Nephron progenitor cell (in vitro differentiated cells): ENCODE data around the gene RALGAPB.

Experiments used
- DNase-seq: peaks from one replicate; pipeline ENCODE4 v3.0.0; 2021
- H3K27ac Mint-ChIP-seq: 2 replicates; pipeline ENCODE4 v1.8.0; 2021; ENCODE audit warnings: mild to moderate bottlenecking, moderate library complexity, mixed read lengths
- H3K27me3 Mint-ChIP-seq: 2 replicates; pipeline ENCODE4 v1.8.0; 2021; ENCODE audit warnings: mild to moderate bottlenecking, low read depth, mixed read lengths; ENCODE audit not compliant: poor library complexity
- H3K36me3 Mint-ChIP-seq: 2 replicates; pipeline ENCODE4 v1.8.0; 2021; ENCODE audit warnings: low read depth, mixed read lengths
- H3K4me1 Mint-ChIP-seq: 2 replicates; pipeline ENCODE4 v1.8.0; 2021; ENCODE audit warnings: mixed read lengths
- H3K4me3 Mint-ChIP-seq: 2 replicates; pipeline ENCODE4 v1.8.0; 2021; ENCODE audit warnings: mild to moderate bottlenecking, moderate library complexity, mixed read lengths
- H3K9me3 Mint-ChIP-seq: 2 replicates; pipeline ENCODE4 v1.8.0; 2021; ENCODE audit warnings: mild to moderate bottlenecking, moderate library complexity, mixed read lengths
- TF ChIP-seq, protein P1 (sequence below): fragments of 200-600 bp; sonication (generic); IDR thresholded peaks from 2 replicates; pipeline ENCODE4 v1.5.0; 2021; ENCODE audit warnings: antibody characterized with exemption

RALGAPB gene

DNA sequence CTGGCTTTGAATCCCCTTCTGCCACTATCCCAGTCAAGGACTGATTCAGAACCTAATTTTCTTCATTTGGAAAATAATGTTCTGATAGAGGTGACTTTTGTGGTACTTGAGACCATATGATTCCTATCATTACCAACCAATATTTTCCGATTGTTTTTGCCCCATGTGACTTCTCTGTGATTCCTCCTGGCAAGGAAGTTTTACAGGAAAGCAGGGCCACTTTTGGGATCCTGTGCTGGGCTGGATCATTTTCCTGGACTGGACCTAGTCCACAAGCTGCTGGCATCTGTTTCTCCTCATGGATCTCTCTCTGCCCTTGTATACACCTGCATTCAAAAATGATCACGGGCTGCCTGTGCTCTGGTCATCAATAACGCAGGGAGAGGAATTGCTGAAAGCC is 23.6 kb upstream of the RALGAPB start:
- DNase-seq: no peak
- Mint-ChIP-seq H3K27ac (no peak overlapping the region), H3K9me3 (no peaks in the 10 kb centered on the region)

DNA sequence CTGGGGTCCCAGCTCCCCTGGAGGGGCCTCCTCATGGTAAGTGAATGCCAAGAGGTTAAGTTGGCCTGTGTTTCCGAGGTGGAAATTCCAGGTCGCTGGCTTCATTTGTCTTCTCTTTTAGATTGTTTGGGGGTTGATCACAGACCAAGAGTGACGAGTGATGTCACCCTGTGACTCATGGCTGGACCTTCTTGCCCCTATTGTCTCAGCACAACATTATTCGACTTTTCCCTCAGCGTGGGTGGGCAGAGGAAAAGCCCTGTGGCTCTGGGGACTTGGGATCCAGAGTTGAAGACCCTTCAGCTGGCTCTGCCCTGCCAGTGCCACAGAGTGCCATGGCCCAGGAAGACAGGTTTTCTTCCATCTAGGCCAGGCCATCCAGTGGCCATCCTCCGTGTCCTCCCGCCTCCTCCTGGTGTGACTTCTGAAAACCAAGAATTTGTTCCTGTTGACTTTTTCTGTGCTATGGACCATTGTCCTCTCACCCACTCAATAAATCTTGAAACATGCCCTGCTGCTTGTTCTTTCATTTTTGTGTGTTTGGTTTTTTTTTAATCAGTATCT is 22.1 kb upstream of the RALGAPB start:
- Mint-ChIP-seq H3K9me3 (no peaks in the 10 kb centered on the region), H3K4me1 (peaks cover 41% of the 10 kb centered on the region), H3K27me3 (peaks cover 6% of the 10 kb centered on the region), H3K27ac (no peak overlapping the region), H3K36me3 (peaks cover 31% of the 10 kb centered on the region), H3K4me3 (no peak overlapping the region)
- TF ChIP-seq, protein P1, sequence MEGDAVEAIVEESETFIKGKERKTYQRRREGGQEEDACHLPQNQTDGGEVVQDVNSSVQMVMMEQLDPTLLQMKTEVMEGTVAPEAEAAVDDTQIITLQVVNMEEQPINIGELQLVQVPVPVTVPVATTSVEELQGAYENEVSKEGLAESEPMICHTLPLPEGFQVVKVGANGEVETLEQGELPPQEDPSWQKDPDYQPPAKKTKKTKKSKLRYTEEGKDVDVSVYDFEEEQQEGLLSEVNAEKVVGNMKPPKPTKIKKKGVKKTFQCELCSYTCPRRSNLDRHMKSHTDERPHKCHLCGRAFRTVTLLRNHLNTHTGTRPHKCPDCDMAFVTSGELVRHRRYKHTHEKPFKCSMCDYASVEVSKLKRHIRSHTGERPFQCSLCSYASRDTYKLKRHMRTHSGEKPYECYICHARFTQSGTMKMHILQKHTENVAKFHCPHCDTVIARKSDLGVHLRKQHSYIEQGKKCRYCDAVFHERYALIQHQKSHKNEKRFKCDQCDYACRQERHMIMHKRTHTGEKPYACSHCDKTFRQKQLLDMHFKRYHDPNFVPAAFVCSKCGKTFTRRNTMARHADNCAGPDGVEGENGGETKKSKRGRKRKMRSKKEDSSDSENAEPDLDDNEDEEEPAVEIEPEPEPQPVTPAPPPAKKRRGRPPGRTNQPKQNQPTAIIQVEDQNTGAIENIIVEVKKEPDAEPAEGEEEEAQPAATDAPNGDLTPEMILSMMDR: no peak
- DNase-seq: no peak

More for the DNA sequence above, 23.6 kb upstream of the RALGAPB start:
- TF ChIP-seq, protein P1: no peak
- H3K4me3 Mint-ChIP-seq: peak overlapping the region; percentile 87
- peaks cover 40% of the 10 kb centered on the region for H3K4me1 Mint-ChIP-seq
- peaks cover 11% of the 10 kb centered on the region for H3K27me3 Mint-ChIP-seq
- peaks cover 31% of the 10 kb centered on the region for H3K36me3 Mint-ChIP-seq

GRCh38 chr20:38452880-38453624 is 19.6 kb upstream of the RALGAPB start:
- Mint-ChIP-seq H3K27ac (peak overlapping the region; percentile 67), H3K36me3 (peaks cover 31% of the 10 kb centered on the region)

DNA sequence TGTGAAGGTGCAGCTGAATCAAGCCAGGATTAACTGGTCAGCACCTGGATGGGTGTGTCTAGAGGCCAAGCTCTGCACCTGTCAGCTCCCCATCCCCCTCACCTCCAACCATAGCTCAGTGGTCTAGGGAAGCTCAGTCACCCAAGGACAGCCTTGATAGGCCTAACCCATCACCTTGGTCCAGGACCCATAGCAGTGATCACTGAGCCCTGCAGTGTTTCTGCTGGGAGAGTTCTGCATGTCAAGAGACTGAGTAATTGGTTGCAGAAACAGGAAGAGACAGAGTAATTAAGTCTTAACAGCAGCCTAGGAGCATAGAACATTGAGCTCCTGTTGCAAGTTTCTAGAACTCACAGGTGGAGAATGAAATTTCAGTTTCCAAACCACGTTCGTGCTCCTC is 18.7 kb upstream of the RALGAPB start:
- Mint-ChIP-seq H3K4me3 (no peak overlapping the region), H3K4me1 (peaks cover 28% of the 10 kb centered on the region), H3K27me3 (peaks cover 15% of the 10 kb centered on the region), H3K9me3 (no peaks in the 10 kb centered on the region), H3K27ac (no peak overlapping the region), H3K36me3 (peaks cover 26% of the 10 kb centered on the region)
- TF ChIP-seq, protein P1: no peak
- no peak for DNase-seq

More at GRCh38 chr20:38452880-38453624, 19.6 kb upstream of the RALGAPB start:
- Mint-ChIP-seq H3K9me3 (no peaks in the 10 kb centered on the region), H3K4me3 (no peak overlapping the region), H3K27me3 (peaks cover 13% of the 10 kb centered on the region), H3K4me1 (peaks cover 34% of the 10 kb centered on the region)
- no peak for DNase-seq
- TF ChIP-seq, protein P1: no peak

- H3K4me3 Mint-ChIP-seq: no peak overlapping the region
- no peak for DNase-seq
- peaks cover 19% of the 10 kb centered on the region for H3K36me3 Mint-ChIP-seq
- peaks cover 19% of the 10 kb centered on the region for H3K4me1 Mint-ChIP-seq
- TF ChIP-seq, protein P1: no peak
- H3K27me3 Mint-ChIP-seq: peaks cover 18% of the 10 kb centered on the region
- no peak overlapping the region for H3K27ac Mint-ChIP-seq
- H3K9me3 Mint-ChIP-seq: no peaks in the 10 kb centered on the region
Measured at GRCh38 chr20:38454556-38455473, 17.8 kb upstream of the RALGAPB start.
